ENCODE data around the gene PALM3. TPM values are rescaled to one million over a fixed set of nuclear protein-coding genes. Genes with fewer than 3 reads are reported as not detected.

PALM3 gene
- total and polyA plus RNA-seq, 2 experiments from 2014 or later, result 16.6 to 45.8 TPM

DNA sequence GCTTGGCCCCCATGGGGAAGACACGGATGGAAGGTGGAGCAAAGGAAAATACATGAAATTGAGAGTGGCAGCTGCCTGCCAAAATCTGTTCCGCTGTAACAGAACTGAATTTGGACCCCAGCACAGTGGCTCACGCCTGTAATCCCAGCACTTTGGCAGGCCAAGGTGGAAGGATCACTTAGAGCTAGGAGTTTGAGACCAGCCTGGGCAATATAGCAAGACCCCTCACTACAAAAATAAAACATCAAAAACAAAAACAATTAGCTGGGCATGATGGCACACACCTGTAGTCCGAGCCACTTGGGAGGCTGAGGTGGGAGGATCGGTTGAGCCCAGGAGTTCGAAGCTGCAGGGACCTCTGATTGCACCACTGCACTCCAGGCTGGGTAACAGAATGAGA, 9.4 kb downstream of the PALM3 start:
- DNase-seq (ENCODE audit: low spot score), result no peak
- Mint-ChIP-seq H3K4me1 (peaks cover 4% of the 10 kb centered on the region; the same call in 1 of the 3 replicates), H3K9me3 (peaks cover 6% of the 10 kb centered on the region; the same call in 2 of the 3 replicates), H3K36me3 (ENCODE audit: low read depth) (peaks cover 30% of the 10 kb centered on the region), H3K27me3 (ENCODE audit: insufficient read depth, low read depth, poor library complexity) (peaks cover 13% of the 10 kb centered on the region), H3K27ac (no peak overlapping the region), H3K4me3 (no peak overlapping the region)
- no peak overlapping the region for H3K27ac ChIP-seq (ENCODE audit: low read depth)
- H3K36me3 ChIP-seq (ENCODE audit: insufficient read depth), result no peaks in the 10 kb centered on the region
- no peaks in the 10 kb centered on the region for H3K27me3 ChIP-seq (ENCODE audit: insufficient read depth)
- no peak overlapping the region for H2AFZ ChIP-seq
- no peaks in the 10 kb centered on the region; the same call in 1 of the 2 replicates for H3F3A ChIP-seq (replicated peaks; ENCODE audit: low read depth)
- no peaks in the 10 kb centered on the region; the same call in 1 of the 2 replicates for H4K20me1 ChIP-seq (replicated peaks; ENCODE audit: insufficient read depth)
- no peaks in the 10 kb centered on the region for H3K79me2 ChIP-seq (replicated peaks; ENCODE audit: insufficient read depth)
- no peaks in the 10 kb centered on the region for H3K9me2 ChIP-seq (ENCODE audit: insufficient read depth)
- H3K4me2 ChIP-seq, result no peak overlapping the region
- TF ChIP-seq EZH2phosphoT487 (IDR thresholded peaks at IDR 0.05; ENCODE audit: unreplicated experiment) (no peak), REST (IDR thresholded peaks at IDR 0.05; ENCODE audit: unreplicated experiment) (no peak), POLR2AphosphoS5 (IDR thresholded peaks at IDR 0.05; ENCODE audit: low read depth) (no peak), ZNF114 (CRISPR knock-in tag; IDR thresholded peaks at IDR 0.05) (no peak), JUNB (IDR thresholded peaks at IDR 0.05; ENCODE audit: unreplicated experiment) (no peak)
- TF ChIP-seq, protein P1, sequence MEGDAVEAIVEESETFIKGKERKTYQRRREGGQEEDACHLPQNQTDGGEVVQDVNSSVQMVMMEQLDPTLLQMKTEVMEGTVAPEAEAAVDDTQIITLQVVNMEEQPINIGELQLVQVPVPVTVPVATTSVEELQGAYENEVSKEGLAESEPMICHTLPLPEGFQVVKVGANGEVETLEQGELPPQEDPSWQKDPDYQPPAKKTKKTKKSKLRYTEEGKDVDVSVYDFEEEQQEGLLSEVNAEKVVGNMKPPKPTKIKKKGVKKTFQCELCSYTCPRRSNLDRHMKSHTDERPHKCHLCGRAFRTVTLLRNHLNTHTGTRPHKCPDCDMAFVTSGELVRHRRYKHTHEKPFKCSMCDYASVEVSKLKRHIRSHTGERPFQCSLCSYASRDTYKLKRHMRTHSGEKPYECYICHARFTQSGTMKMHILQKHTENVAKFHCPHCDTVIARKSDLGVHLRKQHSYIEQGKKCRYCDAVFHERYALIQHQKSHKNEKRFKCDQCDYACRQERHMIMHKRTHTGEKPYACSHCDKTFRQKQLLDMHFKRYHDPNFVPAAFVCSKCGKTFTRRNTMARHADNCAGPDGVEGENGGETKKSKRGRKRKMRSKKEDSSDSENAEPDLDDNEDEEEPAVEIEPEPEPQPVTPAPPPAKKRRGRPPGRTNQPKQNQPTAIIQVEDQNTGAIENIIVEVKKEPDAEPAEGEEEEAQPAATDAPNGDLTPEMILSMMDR (conservative IDR thresholded peaks at IDR 0.05; ENCODE audit: low read depth in 2 of 2), result no peak
- H3K4me3 ChIP-seq, result no peak overlapping the region
- ATAC-seq, result no peak
- no peaks in the 10 kb centered on the region for H3K4me1 ChIP-seq (ENCODE audit: insufficient read depth)

DNA sequence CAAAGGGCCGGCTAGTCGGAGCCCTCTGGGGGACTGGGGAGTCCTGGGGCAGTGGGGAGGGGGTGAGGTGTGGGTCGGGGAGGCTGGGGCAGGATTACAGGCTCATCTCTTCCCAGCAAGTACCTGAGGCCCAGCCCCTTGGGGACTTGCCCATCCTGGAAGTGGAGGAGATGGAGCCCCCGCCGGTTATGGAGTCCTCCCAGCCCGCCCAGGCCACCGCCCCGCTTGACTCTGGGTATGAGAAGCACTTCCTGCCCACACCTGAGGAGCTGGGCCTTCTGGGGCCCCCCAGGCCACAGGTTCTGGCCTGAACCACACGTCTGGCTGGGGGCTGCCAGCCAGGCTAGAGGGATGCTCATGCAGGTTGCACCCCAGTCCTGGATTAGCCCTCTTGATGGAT, 9.9 kb downstream of the PALM3 start:
- peaks cover 32% of the 10 kb centered on the region for H3K36me3 Mint-ChIP-seq (ENCODE audit: low read depth)
- Histone ChIP-seq H3K9me2 (ENCODE audit: insufficient read depth) (no peaks in the 10 kb centered on the region), H3K4me3 (no peak overlapping the region), H3K27me3 (ENCODE audit: insufficient read depth) (no peaks in the 10 kb centered on the region), H3K4me1 (ENCODE audit: insufficient read depth) (no peaks in the 10 kb centered on the region), H4K20me1 (replicated peaks; ENCODE audit: insufficient read depth) (no peaks in the 10 kb centered on the region; the same call in 1 of the 2 replicates), H2AFZ (no peak overlapping the region), H3F3A (replicated peaks; ENCODE audit: low read depth) (no peaks in the 10 kb centered on the region; the same call in 1 of the 2 replicates), H3K4me2 (no peak overlapping the region), H3K79me2 (replicated peaks; ENCODE audit: insufficient read depth) (no peaks in the 10 kb centered on the region), H3K36me3 (ENCODE audit: insufficient read depth) (no peaks in the 10 kb centered on the region), H3K27ac (ENCODE audit: low read depth) (no peak overlapping the region)
- H3K4me1 Mint-ChIP-seq, result peaks cover 3% of the 10 kb centered on the region; the same call in 1 of the 3 replicates
- no peak for TF ChIP-seq REST (IDR thresholded peaks at IDR 0.05; ENCODE audit: unreplicated experiment)
- no peak for TF ChIP-seq POLR2AphosphoS5 (IDR thresholded peaks at IDR 0.05; ENCODE audit: low read depth)
- TF ChIP-seq JUNB (IDR thresholded peaks at IDR 0.05; ENCODE audit: unreplicated experiment), result no peak
- TF ChIP-seq, protein P1 (conservative IDR thresholded peaks at IDR 0.05; ENCODE audit: low read depth in 2 of 2), result no peak
- no peak for TF ChIP-seq STAT1 (IDR thresholded peaks at IDR 0.05; ENCODE audit: unreplicated experiment)
- no peak for TF ChIP-seq ZNF331 (CRISPR knock-in tag; IDR thresholded peaks at IDR 0.05; ENCODE audit: low read depth)
- no peak for TF ChIP-seq EZH2phosphoT487 (IDR thresholded peaks at IDR 0.05; ENCODE audit: unreplicated experiment)
- DNase-seq (ENCODE audit: low spot score), result no peak
- peaks cover 8% of the 10 kb centered on the region; the same call in 2 of the 3 replicates for H3K9me3 Mint-ChIP-seq
- H3K4me3 Mint-ChIP-seq, result no peak overlapping the region
- no peak overlapping the region for H3K27ac Mint-ChIP-seq
- peaks cover 11% of the 10 kb centered on the region for H3K27me3 Mint-ChIP-seq (ENCODE audit: insufficient read depth, low read depth, poor library complexity)
- no peak for ATAC-seq

Measured in GM23338 (cell line).